Keratinocyte (primary cell): ENCODE results near the gene TFF1. TPM values are rescaled to one million over a fixed set of nuclear protein-coding genes. Genes with fewer than 3 reads are reported as not detected.

Source experiments
- DNase-seq: peaks from one replicate; pipeline ENCODE4 v3.0.0-alpha.2; 2011; ENCODE audit warnings: low read depth, missing footprints, low spot score
- FAIRE-seq: peaks from 2 replicates; lab custom pipeline; 2011; peaks lifted over from hg19 to GRCh38; lab: Jason Lieb, UNC
- H2AFZ ChIP-seq: 2 replicates; pipeline ENCODE4 v1.6.0; 2012; ENCODE audit warnings: low read length, control low read depth, inconsistent platforms; ENCODE audit not compliant: control insufficient read depth
- H3K27ac ChIP-seq: 2 replicates; pipeline ENCODE4 v1.5.1; 2011; ENCODE audit warnings: low read length; ENCODE audit not compliant: control insufficient read depth, insufficient read depth
- H3K27me3 ChIP-seq: 3 replicates; pipeline ENCODE4 v1.6.0; 2011; ENCODE audit warnings: low read length; ENCODE audit not compliant: control insufficient read depth, insufficient read depth; ENCODE audit errors: extremely low read depth
- H3K36me3 ChIP-seq, 2 experiments: 2 replicates in 1 of 2; 3 replicates in 1 of 2; pipeline ENCODE4 v1.5.1; 2011; ENCODE audit warnings: low read length in 2 of 2, mild to moderate bottlenecking in 1 of 2; ENCODE audit not compliant: control insufficient read depth in 2 of 2, insufficient read depth in 2 of 2; ENCODE audit errors: extremely low read depth in 1 of 2
- H3K4me1 ChIP-seq: 3 replicates; pipeline ENCODE4 v1.5.1; 2011; ENCODE audit warnings: low read length; ENCODE audit not compliant: control insufficient read depth, insufficient read depth; ENCODE audit errors: extremely low read depth
- H3K4me2 ChIP-seq: 3 replicates; pipeline ENCODE4 v1.6.0; 2011; ENCODE audit warnings: low read depth, low read length; ENCODE audit not compliant: control insufficient read depth, insufficient read depth; ENCODE audit errors: extremely low read depth
- H3K4me3 ChIP-seq, 3 experiments: fragments of 200-600 bp in 1 of 3; sonication (generic) in 1 of 3; 2 replicates in 2 of 3; 3 replicates in 1 of 3; pipeline ENCODE4 v1.5.1; 2011 to 2016; ENCODE audit warnings: low read length in 3 of 3, mild to moderate bottlenecking in 3 of 3, control low read depth in 2 of 3, inconsistent platforms in 1 of 3, low read depth in 1 of 3, mixed read lengths in 1 of 3, mixed run types in 1 of 3, moderate library complexity in 1 of 3; ENCODE audit not compliant: control insufficient read depth in 2 of 3, insufficient read depth in 2 of 3; ENCODE audit errors: extremely low read depth in 1 of 3
- H3K79me2 ChIP-seq: 2 replicates; pipeline ENCODE4 v1.6.0; 2012; ENCODE audit warnings: low read length; ENCODE audit not compliant: control insufficient read depth, insufficient read depth
- H3K9ac ChIP-seq: 3 replicates; pipeline ENCODE4 v1.6.0; 2011; ENCODE audit warnings: low read length; ENCODE audit not compliant: control insufficient read depth, insufficient read depth; ENCODE audit errors: extremely low read depth
- H3K9me1 ChIP-seq: 3 replicates; pipeline ENCODE4 v1.6.0; 2011; ENCODE audit warnings: low read length; ENCODE audit not compliant: control insufficient read depth, insufficient read depth; ENCODE audit errors: extremely low read depth
- H3K9me3 ChIP-seq: 2 replicates; pipeline ENCODE4 v1.5.1; 2012; ENCODE audit warnings: low read depth, low read length; ENCODE audit not compliant: control insufficient read depth
- H4K20me1 ChIP-seq: 3 replicates; pipeline ENCODE4 v1.6.0; 2011; ENCODE audit warnings: low read length; ENCODE audit not compliant: control insufficient read depth, insufficient read depth; ENCODE audit errors: extremely low read depth
- CTCF ChIP-seq, 3 experiments: IDR thresholded peaks in 1 of 3; conservative IDR thresholded peaks in 1 of 3; optimal IDR thresholded peaks in 1 of 3; 2 replicates in 2 of 3; 3 replicates in 1 of 3; pipeline versions ENCODE3 to v1.5.1; 2011; ENCODE audit warnings: low read length in 3 of 3, mild to moderate bottlenecking in 3 of 3, moderate library complexity in 2 of 3, control low read depth in 1 of 3, inconsistent platforms in 1 of 3; ENCODE audit not compliant: insufficient read depth in 2 of 3; ENCODE audit errors: extremely low read depth in 1 of 3
- EZH2 ChIP-seq: IDR thresholded peaks from one replicate; pipeline ENCODE4 v1.6.1; 2012; ENCODE audit warnings: inconsistent platforms, mild to moderate bottlenecking, low read length, moderate library complexity
- dilution Hi-C: fragments of 300-500 bp; cut with MboI; formaldehyde crosslinking; loops from one replicate; pipeline ENCODE4 v1.7.0; 2020; ENCODE audit warnings: low sequenced_read_pairs; ENCODE audit not compliant: extremely low pct_ligation_motif_present
- polyA plus RNA-seq, 5 experiments: library from polyadenylated mRNA; depleted of rRNA in 3 of 5; stranded (reverse) in 3 of 5; stranded (forward) in 1 of 5; unstranded in 1 of 5; fragments of >200 nt; gene quantifications; 1 replicate in 1 of 5; 2 replicates in 3 of 5; 3 replicates in 1 of 5; pipeline versions ENCODE4 v1.2.1 to v1.2.3, GENCODE V29; 2011 to 2012; ENCODE audit warnings: missing spikeins in 2 of 5, low read depth in 1 of 5, low replicate concordance in 1 of 5

TFF1 gene
- polyA plus RNA-seq, 1 donor (not counting 4 experiments of a cell fraction or from before 2014, with no cell fraction given): not detected

- H4K20me1 ChIP-seq: no peaks in the 10 kb centered on the region
- dilution Hi-C loops: no loop called here
Measured at GRCh38 chr21:42407476-42407875, 41.1 kb upstream of the TFF1 start.

GRCh38 chr21:42406866-42407265 is 40.5 kb upstream of the TFF1 start:
- Histone ChIP-seq H3K9me3 (no peaks in the 10 kb centered on the region), H3K79me2 (no peaks in the 10 kb centered on the region), H3K4me1 (no peaks in the 10 kb centered on the region), H3K4me2 (no peak overlapping the region), H4K20me1 (no peaks in the 10 kb centered on the region), H2AFZ (no peak overlapping the region), H3K9ac (no peak overlapping the region), H3K27ac (no peak overlapping the region), H3K9me1 (no peaks in the 10 kb centered on the region), H3K27me3 (peaks cover under 1% of the 10 kb centered on the region), H3K36me3 (no peaks in the 10 kb centered on the region), H3K4me3 (no peak overlapping the region)
- dilution Hi-C loops: no loop called here
- TF ChIP-seq CTCF (optimal IDR thresholded peaks at IDR 0.05 in 1 of 3, IDR thresholded peaks at IDR 0.05 in 1 of 3, conservative IDR thresholded peaks at IDR 0.05 in 1 of 3; ENCODE audit: extremely low read depth in 1 of 3, insufficient read depth in 2 of 3, low read length in 3 of 3) (no peak), EZH2 (no peak)
- DNase-seq (no peak), FAIRE-seq (no peak)

More at GRCh38 chr21:42407476-42407875, 41.1 kb upstream of the TFF1 start:
- no peak overlapping the region for H3K27ac ChIP-seq
- FAIRE-seq (no peak), DNase-seq (no peak)
- no peaks in the 10 kb centered on the region for H3K9me1 ChIP-seq
- H3K4me1 ChIP-seq: no peaks in the 10 kb centered on the region
- no peak overlapping the region for H3K9ac ChIP-seq
- no peak overlapping the region for H3K4me3 ChIP-seq
- no peaks in the 10 kb centered on the region for H3K79me2 ChIP-seq
- no peaks in the 10 kb centered on the region for H3K9me3 ChIP-seq
- no peaks in the 10 kb centered on the region for H3K36me3 ChIP-seq
- no peak overlapping the region for H3K4me2 ChIP-seq
- peaks cover 7% of the 10 kb centered on the region for H3K27me3 ChIP-seq
- no peak overlapping the region for H2AFZ ChIP-seq
- no peak for TF ChIP-seq CTCF (optimal IDR thresholded peaks at IDR 0.05 in 1 of 3, IDR thresholded peaks at IDR 0.05 in 1 of 3, conservative IDR thresholded peaks at IDR 0.05 in 1 of 3; ENCODE audit: extremely low read depth in 1 of 3, insufficient read depth in 2 of 3, low read length in 3 of 3)
- TF ChIP-seq EZH2: no peak
